ENCODE data around the gene BTAF1.

The BTAF1 gene

DNA sequence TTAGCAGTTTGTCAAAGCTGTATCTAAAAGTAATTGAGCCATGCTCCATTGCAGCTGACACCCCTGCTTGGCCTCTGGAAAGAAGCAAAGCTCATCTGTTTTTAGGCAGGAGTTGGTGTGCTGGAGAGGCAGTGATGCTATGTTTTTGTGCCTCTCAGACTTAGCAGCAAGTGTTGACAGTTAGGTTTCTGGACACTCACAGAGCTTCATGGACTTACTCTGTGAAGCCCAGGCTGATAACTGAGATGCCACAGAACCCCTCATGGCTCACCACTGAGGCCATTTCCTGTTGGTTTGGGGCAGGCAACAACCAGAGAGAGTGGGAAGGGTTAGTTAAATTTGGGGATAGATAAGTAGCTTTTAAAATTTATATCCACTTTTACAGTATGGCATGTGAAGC, 59.8 kb downstream of the BTAF1 start:
- H3K4me1 ChIP-seq (ENCODE audit: insufficient read depth, poor library complexity, severe bottlenecking), result no peaks in the 10 kb centered on the region
- H3K4me3 ChIP-seq (ENCODE audit: severe bottlenecking), result no peak overlapping the region
- ATAC-seq (ENCODE audit: low read depth) (no peak), DNase-seq (ENCODE audit: low spot score) (no peak)
- peaks cover 70% of the 10 kb centered on the region for H3K36me3 ChIP-seq (ENCODE audit: low read depth)
- no peaks in the 10 kb centered on the region for H3K27me3 ChIP-seq (ENCODE audit: insufficient read depth, poor library complexity, severe bottlenecking)
- H3K27ac ChIP-seq (ENCODE audit: poor library complexity, severe bottlenecking), result no peak overlapping the region
- no peak for TF ChIP-seq CTCF (IDR thresholded peaks at IDR 0.05; ENCODE audit: poor library complexity, severe bottlenecking)
- no peaks in the 10 kb centered on the region for H3K9me3 ChIP-seq (ENCODE audit: severe bottlenecking)

DNA sequence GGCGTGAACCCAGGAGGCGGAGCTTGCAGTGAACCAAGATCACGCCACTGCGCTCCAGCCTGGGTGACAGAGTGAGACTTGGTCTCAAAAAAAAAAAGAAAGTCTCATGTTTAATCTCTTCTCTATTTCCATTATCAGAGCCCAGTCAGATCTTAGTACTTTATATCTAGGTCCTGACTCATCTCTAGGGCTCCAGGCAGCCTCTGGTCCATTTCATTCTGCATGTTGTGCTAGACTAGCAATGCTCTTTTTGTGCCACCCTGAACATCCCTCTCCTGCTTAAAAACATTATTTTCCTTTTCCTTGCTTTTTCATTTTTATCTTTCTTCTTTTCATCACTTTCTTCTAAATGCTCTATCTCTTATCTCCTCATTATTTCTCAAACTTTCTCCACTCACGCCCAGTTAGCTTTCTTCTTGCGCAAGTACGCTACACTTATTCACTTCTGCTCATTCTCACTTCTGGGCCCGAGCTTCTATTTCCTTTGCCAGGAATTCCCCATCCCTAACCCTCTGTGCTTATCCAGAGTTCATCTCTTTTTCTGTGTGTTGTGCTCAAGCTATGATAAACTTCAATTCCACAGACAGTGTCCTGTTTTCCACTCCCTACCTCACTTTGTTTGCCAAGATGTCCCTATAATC, 63.9 kb downstream of the BTAF1 start:
- H3K27ac ChIP-seq (ENCODE audit: poor library complexity, severe bottlenecking), result no peak overlapping the region
- no peak for DNase-seq (ENCODE audit: low spot score)
- H3K36me3 ChIP-seq (ENCODE audit: low read depth), result peaks cover 70% of the 10 kb centered on the region
- H3K4me3 ChIP-seq (ENCODE audit: severe bottlenecking), result no peak overlapping the region
- no peaks in the 10 kb centered on the region for H3K9me3 ChIP-seq (ENCODE audit: severe bottlenecking)
- no peak for TF ChIP-seq CTCF (IDR thresholded peaks at IDR 0.05; ENCODE audit: poor library complexity, severe bottlenecking)
- no peaks in the 10 kb centered on the region for H3K27me3 ChIP-seq (ENCODE audit: insufficient read depth, poor library complexity, severe bottlenecking)
- ATAC-seq (ENCODE audit: low read depth), result no peak
- no peaks in the 10 kb centered on the region for H3K4me1 ChIP-seq (ENCODE audit: insufficient read depth, poor library complexity, severe bottlenecking)

GRCh38 chr10:91992031-91992430, 68.5 kb downstream of the BTAF1 start:
- Histone ChIP-seq H3K27ac (ENCODE audit: poor library complexity, severe bottlenecking) (no peak overlapping the region), H3K9me3 (ENCODE audit: severe bottlenecking) (no peaks in the 10 kb centered on the region), H3K4me3 (ENCODE audit: severe bottlenecking) (no peak overlapping the region), H3K27me3 (ENCODE audit: insufficient read depth, poor library complexity, severe bottlenecking) (no peaks in the 10 kb centered on the region), H3K4me1 (ENCODE audit: insufficient read depth, poor library complexity, severe bottlenecking) (no peaks in the 10 kb centered on the region), H3K36me3 (ENCODE audit: low read depth) (peaks cover 73% of the 10 kb centered on the region)
- DNase-seq (ENCODE audit: low spot score), result no peak
- ATAC-seq (ENCODE audit: low read depth), result no peak
- TF ChIP-seq CTCF (IDR thresholded peaks at IDR 0.05; ENCODE audit: poor library complexity, severe bottlenecking), result no peak

DNA sequence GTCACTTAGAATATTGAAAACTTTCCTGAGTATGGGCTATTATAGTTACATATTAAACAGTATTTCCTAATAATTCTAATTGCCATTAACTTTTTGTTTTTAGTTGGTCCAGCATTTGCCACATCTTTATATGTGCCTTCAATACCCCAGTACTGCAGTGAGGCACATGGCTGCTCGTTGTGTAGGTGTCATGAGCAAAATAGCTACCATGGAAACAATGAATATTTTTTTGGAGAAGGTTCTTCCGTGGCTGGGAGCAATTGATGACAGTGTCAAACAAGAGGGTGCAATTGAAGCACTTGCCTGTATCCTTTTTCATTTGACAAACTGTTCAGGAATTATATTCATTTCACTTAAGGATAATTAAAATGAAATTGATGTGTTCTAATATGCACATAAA, 72.7 kb downstream of the BTAF1 start:
- no peak for ATAC-seq (ENCODE audit: low read depth)
- Histone ChIP-seq H3K36me3 (ENCODE audit: low read depth) (peaks cover 71% of the 10 kb centered on the region), H3K27me3 (ENCODE audit: insufficient read depth, poor library complexity, severe bottlenecking) (no peaks in the 10 kb centered on the region), H3K27ac (ENCODE audit: poor library complexity, severe bottlenecking) (no peak overlapping the region), H3K4me3 (ENCODE audit: severe bottlenecking) (no peak overlapping the region), H3K9me3 (ENCODE audit: severe bottlenecking) (no peaks in the 10 kb centered on the region), H3K4me1 (ENCODE audit: insufficient read depth, poor library complexity, severe bottlenecking) (no peaks in the 10 kb centered on the region)
- DNase-seq (ENCODE audit: low spot score), result no peak
- no peak for TF ChIP-seq CTCF (IDR thresholded peaks at IDR 0.05; ENCODE audit: poor library complexity, severe bottlenecking)

DNA sequence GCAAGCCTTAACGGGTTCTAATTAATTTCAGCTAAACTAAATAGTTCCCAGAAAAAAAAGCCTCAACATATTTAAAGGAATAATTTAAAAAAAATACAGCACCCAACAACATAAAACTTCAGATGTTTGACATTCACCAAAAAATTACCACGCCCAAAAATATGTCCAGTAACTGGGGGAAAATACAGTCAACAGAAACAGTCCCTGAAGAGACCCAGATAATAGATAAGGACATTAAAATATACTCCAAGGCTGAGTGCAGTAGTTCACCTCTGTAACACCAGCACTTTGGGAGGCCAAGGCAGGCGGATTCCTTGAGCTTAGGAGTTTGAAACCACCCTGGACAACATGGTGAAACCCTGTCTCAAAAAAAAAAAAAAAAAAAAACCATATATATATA, 78.0 kb downstream of the BTAF1 start:
- H3K27me3 ChIP-seq (ENCODE audit: insufficient read depth, poor library complexity, severe bottlenecking), result no peaks in the 10 kb centered on the region

More for the DNA sequence above, 78.0 kb downstream of the BTAF1 start:
- ATAC-seq (ENCODE audit: low read depth), result no peak
- Histone ChIP-seq H3K4me1 (ENCODE audit: insufficient read depth, poor library complexity, severe bottlenecking) (no peaks in the 10 kb centered on the region), H3K9me3 (ENCODE audit: severe bottlenecking) (no peaks in the 10 kb centered on the region), H3K27ac (ENCODE audit: poor library complexity, severe bottlenecking) (no peak overlapping the region), H3K36me3 (ENCODE audit: low read depth) (peaks cover 54% of the 10 kb centered on the region), H3K4me3 (ENCODE audit: severe bottlenecking) (no peak overlapping the region)
- no peak for DNase-seq (ENCODE audit: low spot score)
- TF ChIP-seq CTCF (IDR thresholded peaks at IDR 0.05; ENCODE audit: poor library complexity, severe bottlenecking), result no peak
